H4 (cell line): ENCODE data around the gene LIN54. TPM values are rescaled to one million over a fixed set of nuclear protein-coding genes. Genes with fewer than 3 reads are reported as not detected.
A peak's percentile ranks its signal among the peaks of the same experiment; 100 is the strongest.

Source experiments
- DNase-seq: peaks from one replicate; pipeline ENCODE4 v3.0.0-alpha.2; 2015; ENCODE audit warnings: low spot score
- total RNA-seq: library from RNA; depleted of rRNA; stranded (reverse); fragments of >200 nt; shearing (Covaris generic); gene quantifications from 2 replicates; pipeline ENCODE4 v1.2.3, GENCODE V29; 2014; rRNA removed

Gene LIN54
- total RNA-seq, 1 experiment from 2014 or later: 15.4 TPM

- no peak for DNase-seq
These were observed 118.7 kb downstream of the LIN54 start for GRCh38 chr4:82891707-82892466.

- DNase-seq: peak; percentile 94
These were observed 119.5 kb downstream of the LIN54 start, which contains the start of gene SEC31A for GRCh38 chr4:82890901-82891706. TSS of gene SEC31A (minus strand) at chr4:82891153. CDS start at chr4:82881936, 9,217 bp downstream.

GRCh38 chr4:82890528-82890900 is 120.1 kb downstream of the LIN54 start:
- no peak for DNase-seq

GRCh38 chr4:82889287-82889686 is 121.3 kb downstream of the LIN54 start:
- DNase-seq: no peak

- DNase-seq: no peak
These were observed 124.3 kb downstream of the LIN54 start for GRCh38 chr4:82886147-82886942.

- DNase-seq: no peak
These were observed 125.2 kb downstream of the LIN54 start for GRCh38 chr4:82885410-82885809.

Other genes starting within 250 kb of the LIN54 start
- 13.8 and 14.5 TPM in 2 replicates for gene SCD5, start 212.0 kb downstream of the LIN54 start, total RNA-seq
- gene SEC31A, start 119.7 kb downstream of the LIN54 start, total RNA-seq: 132 and 136 TPM in 2 replicates
- 1.5 and 3.3 TPM in 2 replicates for gene THAP9, start 110.1 kb downstream of the LIN54 start, total RNA-seq
- 99.9 and 103 TPM in 2 replicates for gene COPS4, start 24.4 kb upstream of the LIN54 start, total RNA-seq
- 17.0 and 18.2 TPM in 2 replicates for gene PLAC8, start 103.9 kb upstream of the LIN54 start, total RNA-seq